ENCODE results near the gene FAM124B.

GRCh38 chr2:224386876-224387275 lies 15.0 kb downstream of the FAM124B start:
- TF ChIP-seq, protein P1, sequence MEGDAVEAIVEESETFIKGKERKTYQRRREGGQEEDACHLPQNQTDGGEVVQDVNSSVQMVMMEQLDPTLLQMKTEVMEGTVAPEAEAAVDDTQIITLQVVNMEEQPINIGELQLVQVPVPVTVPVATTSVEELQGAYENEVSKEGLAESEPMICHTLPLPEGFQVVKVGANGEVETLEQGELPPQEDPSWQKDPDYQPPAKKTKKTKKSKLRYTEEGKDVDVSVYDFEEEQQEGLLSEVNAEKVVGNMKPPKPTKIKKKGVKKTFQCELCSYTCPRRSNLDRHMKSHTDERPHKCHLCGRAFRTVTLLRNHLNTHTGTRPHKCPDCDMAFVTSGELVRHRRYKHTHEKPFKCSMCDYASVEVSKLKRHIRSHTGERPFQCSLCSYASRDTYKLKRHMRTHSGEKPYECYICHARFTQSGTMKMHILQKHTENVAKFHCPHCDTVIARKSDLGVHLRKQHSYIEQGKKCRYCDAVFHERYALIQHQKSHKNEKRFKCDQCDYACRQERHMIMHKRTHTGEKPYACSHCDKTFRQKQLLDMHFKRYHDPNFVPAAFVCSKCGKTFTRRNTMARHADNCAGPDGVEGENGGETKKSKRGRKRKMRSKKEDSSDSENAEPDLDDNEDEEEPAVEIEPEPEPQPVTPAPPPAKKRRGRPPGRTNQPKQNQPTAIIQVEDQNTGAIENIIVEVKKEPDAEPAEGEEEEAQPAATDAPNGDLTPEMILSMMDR (IDR thresholded peaks at IDR 0.05; ENCODE audit: low read depth, low read length): no peak
- no peak for TF ChIP-seq POLR2A (IDR thresholded peaks at IDR 0.05; ENCODE audit: extremely low read depth, insufficient read length)
- TF ChIP-seq MAX (IDR thresholded peaks at IDR 0.05; ENCODE audit: low read depth, low read length): no peak
